ENCODE data around the gene CABP7. TPM values are rescaled to one million over a fixed set of nuclear protein-coding genes. Genes with fewer than 3 reads are reported as not detected.

The CABP7 gene
- total RNA-seq: 1 to 10 TPM in 1 of 4 donors, under 1 TPM in 1, not detected in 2; 0.73 to 1.0 TPM

DNA sequence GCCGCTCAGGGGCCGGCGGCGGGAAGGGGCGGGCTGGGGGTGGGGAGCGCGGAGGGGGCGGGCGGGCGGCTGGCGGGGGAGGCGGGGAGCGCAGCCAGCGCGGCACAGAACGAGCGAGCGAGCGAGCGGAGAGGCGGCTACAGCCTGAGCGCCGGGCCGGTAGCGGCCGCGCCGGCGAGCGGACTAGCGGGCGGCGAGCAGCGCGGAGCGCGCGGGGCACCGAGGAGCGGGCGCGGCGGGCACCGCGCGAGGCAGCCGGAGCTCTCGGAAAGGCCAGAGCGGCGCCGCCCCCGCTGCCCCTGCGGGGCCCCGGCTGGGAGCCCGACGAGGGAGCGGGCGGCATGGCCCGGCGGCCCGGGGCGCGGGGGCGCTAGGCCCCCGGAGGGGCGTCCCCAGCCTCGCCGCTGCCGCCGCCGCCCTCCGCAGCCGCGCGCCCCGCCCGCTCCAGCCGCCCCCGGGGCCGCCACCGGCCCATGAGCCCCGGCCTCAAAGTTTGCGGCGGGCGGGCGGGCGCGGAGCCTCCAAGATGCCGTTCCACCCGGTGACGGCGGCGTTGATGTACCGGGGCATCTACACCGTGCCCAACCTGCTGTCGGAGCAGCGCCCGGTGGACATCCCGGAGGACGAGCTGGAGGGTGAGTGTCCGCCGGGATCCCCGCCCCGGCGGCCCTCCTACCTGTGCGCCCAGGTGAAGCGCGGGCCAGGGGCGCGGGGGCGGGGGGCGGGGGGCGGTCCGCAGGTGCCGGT is at the start of gene CABP7:
CABP7 (plus strand) TSS at position 105 of the 747 bp plus-strand sequence; CDS start at position 527, 422 bp downstream.
- intact Hi-C loops (cut with DNase I): no loop called here
- TF ChIP-seq POLR2A (IDR thresholded peaks at IDR 0.05): no peak
- TF ChIP-seq, protein P1, sequence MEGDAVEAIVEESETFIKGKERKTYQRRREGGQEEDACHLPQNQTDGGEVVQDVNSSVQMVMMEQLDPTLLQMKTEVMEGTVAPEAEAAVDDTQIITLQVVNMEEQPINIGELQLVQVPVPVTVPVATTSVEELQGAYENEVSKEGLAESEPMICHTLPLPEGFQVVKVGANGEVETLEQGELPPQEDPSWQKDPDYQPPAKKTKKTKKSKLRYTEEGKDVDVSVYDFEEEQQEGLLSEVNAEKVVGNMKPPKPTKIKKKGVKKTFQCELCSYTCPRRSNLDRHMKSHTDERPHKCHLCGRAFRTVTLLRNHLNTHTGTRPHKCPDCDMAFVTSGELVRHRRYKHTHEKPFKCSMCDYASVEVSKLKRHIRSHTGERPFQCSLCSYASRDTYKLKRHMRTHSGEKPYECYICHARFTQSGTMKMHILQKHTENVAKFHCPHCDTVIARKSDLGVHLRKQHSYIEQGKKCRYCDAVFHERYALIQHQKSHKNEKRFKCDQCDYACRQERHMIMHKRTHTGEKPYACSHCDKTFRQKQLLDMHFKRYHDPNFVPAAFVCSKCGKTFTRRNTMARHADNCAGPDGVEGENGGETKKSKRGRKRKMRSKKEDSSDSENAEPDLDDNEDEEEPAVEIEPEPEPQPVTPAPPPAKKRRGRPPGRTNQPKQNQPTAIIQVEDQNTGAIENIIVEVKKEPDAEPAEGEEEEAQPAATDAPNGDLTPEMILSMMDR (IDR thresholded peaks at IDR 0.05): no peak
- Histone ChIP-seq H3K4me3 (replicated peaks in 1 of 3) (no peak within 1 kb of the TSS), H3K27ac (no peak within 1 kb of the TSS), H3K9me3 (no peaks in the 10 kb centered on the region), H3K4me1 (peaks cover 0 to 13% of the 10 kb centered on the region in 2 donors), H3K27me3 (peaks cover 4% of the 10 kb centered on the region), H3K36me3 (no peaks in the 10 kb centered on the region)
- DNase-seq: no peak
- WGBS, 2 donors: 0 to 1% methylated on average over 2 to 25 of the region's 115 CpGs

DNA sequence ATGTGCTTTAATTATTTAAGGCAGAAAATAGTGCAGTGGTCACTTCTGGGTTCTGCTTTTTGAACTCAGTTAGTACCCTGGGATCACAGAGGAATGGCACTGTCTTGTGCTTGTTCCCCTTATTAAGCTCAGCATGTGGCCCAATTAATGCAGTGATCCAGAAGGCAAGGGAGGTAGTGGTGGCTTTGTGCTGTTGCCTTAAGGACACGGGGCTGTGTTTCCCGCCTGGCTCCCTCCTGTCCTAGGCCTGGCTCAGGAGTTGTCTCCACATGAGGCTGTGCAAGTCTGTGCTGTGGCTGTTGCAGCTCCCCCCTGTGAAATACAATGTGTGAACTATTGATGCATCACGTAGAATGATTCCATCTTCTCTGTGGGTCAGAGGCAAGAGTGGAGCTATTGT is 49.2 kb upstream of the CABP7 start:
- Histone ChIP-seq H3K4me1 (no peaks in the 10 kb centered on the region), H3K9me3 (no peaks in the 10 kb centered on the region)

DNA sequence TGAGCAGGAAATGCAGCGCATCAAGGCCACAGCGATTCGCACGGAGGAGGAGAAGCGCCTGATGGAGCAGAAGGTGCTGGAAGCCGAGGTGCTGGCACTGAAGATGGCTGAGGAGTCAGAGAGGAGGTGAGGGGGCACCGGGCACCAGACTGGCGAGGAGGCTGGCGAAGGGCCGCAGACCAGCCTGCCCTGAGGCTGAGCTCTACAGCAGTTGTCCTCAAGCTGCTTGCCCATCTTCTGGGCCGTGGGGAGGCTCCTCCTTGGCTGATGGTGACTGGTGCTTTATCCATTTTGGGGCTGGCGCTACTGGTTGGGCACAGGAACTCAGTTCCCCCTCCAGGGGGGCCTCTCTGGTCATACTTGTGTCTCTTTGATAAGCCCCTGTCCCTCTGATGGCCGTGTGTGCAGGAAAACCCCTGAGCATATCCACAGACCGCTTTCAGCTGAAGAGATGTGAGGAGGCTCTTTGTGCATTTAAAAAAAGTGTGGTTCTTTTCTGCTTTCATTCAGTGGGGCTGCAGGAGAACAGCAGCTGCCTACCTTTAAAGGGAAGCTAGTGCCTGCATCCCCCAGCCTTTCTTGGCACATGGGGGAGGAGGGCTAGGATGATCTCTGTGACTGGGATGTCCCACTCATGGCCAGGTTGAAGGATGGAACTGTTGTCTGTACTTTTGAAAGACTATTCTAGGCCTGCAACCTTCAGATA is 46.3 kb upstream of the CABP7 start:
- Histone ChIP-seq H3K27me3 (no peaks in the 10 kb centered on the region), H3K36me3 (peaks cover 64 to 68% of the 10 kb centered on the region in 2 donors), H3K27ac (no peak overlapping the region), H3K4me3 (replicated peaks in 1 of 3) (no peak overlapping the region), H3K9me3 (no peaks in the 10 kb centered on the region), H3K4me1 (no peaks in the 10 kb centered on the region)
- TF ChIP-seq, protein P1 (IDR thresholded peaks at IDR 0.05): no peak
- TF ChIP-seq POLR2A (IDR thresholded peaks at IDR 0.05): no peak
- 93 to 94% methylated on average over 12 to 14 of the region's 14 CpGs for WGBS, 2 donors
- intact Hi-C loops (cut with DNase I): no loop called here
- DNase-seq: no peak

More for the DNA sequence above, 49.2 kb upstream of the CABP7 start:
- Histone ChIP-seq H3K27me3 (no peaks in the 10 kb centered on the region), H3K4me3 (replicated peaks in 1 of 3) (no peak overlapping the region), H3K27ac (no peak overlapping the region), H3K36me3 (peaks cover 50% of the 10 kb centered on the region in 2 donors)
- intact Hi-C loops (cut with DNase I): no loop called here
- 83% methylated on average over 3 of the region's 3 CpGs for WGBS, 2 donors
- DNase-seq: no peak
- TF ChIP-seq, protein P1 (IDR thresholded peaks at IDR 0.05): no peak
- TF ChIP-seq POLR2A (IDR thresholded peaks at IDR 0.05): no peak

DNA sequence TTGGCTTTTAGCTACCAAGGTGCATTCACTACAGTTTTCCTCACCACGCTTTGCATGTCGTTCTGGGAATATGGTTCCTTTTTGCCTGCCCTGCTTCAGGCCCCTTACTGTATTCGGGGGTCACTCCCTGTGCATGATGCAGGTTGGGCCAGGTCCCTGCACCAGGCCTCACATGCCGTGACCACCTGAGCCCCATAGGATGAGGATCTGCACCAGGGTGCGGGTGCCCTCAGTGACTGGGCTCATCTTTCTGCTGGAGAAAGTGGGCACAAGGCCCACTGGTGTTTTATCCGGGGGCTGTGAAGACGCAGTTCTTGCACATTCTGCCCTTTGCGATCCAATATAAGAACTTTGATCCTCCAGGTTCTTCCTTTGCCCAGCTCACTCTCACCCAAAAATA is 45.7 kb upstream of the CABP7 start:
- TF ChIP-seq POLR2A (IDR thresholded peaks at IDR 0.05): no peak
- TF ChIP-seq, protein P1 (IDR thresholded peaks at IDR 0.05): no peak
- peaks cover 64 to 68% of the 10 kb centered on the region in 2 donors for H3K36me3 ChIP-seq
- intact Hi-C loops (cut with DNase I): no loop called here

DNA sequence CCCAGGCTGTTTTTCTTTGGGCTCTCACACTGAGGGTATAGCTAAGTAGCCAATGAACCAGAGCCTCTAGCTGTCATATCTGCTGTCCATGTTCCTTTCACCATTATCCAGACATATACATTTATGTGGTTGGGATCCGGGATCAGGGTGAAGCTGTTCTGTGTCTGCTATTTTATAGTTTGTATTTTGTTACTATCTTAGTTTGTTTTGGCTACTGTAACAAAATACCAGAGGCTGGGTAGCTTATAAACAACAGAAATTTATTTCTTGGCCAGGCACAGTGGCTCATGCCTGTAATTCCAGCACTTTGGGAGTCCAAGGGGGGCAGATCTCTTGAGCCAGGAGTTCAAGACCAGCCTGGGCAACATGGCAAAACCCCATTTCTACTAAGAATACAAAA is 40.5 kb upstream of the CABP7 start:
- TF ChIP-seq, protein P1 (IDR thresholded peaks at IDR 0.05): no peak
- TF ChIP-seq POLR2A (IDR thresholded peaks at IDR 0.05): no peak
- no peak overlapping the region for H3K4me3 ChIP-seq (replicated peaks in 1 of 3)
- intact Hi-C loops (cut with DNase I): no loop called here
- DNase-seq: no peak
- no peaks in the 10 kb centered on the region for H3K4me1 ChIP-seq
- WGBS, 2 donors: 93 to 96% methylated on average over 1 of the region's 1 CpG
- no peaks in the 10 kb centered on the region for H3K27me3 ChIP-seq
- H3K36me3 ChIP-seq: peaks cover 59% of the 10 kb centered on the region in 2 donors
- no peaks in the 10 kb centered on the region for H3K9me3 ChIP-seq
- no peak overlapping the region for H3K27ac ChIP-seq

More for the DNA sequence above, 45.7 kb upstream of the CABP7 start:
- H3K27me3 ChIP-seq: no peaks in the 10 kb centered on the region
- H3K27ac ChIP-seq: no peak overlapping the region
- H3K4me1 ChIP-seq: no peaks in the 10 kb centered on the region
- H3K9me3 ChIP-seq: no peaks in the 10 kb centered on the region
- no peak overlapping the region for H3K4me3 ChIP-seq (replicated peaks in 1 of 3)
- DNase-seq: no peak
- WGBS, 2 donors: 94 to 97% methylated on average over 7 to 8 of the region's 8 CpGs

Data from thyroid gland (tissue), 4 donors.